ENCODE measurements around the gene STRAP.

DNA sequence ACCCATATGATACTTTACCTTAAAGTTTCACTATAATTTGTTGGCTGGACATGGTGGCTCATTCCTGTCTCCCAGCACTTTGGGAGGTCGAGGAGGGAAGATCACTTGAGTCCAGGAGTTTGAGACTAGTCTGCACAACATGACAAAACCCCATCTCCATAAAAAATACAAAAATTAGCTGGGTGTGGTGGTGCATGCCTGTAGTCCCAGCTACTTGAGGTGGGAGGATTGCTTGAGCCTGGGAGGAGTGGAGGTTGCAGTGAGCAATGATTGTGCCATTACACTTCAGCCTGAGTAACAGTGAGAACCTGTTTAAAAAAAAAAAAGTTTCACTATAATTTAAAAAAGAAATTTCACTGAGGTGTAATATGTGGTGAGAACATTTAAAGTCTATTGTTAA, 50.1 kb downstream of the STRAP start:
- TF ChIP-seq, protein P1, sequence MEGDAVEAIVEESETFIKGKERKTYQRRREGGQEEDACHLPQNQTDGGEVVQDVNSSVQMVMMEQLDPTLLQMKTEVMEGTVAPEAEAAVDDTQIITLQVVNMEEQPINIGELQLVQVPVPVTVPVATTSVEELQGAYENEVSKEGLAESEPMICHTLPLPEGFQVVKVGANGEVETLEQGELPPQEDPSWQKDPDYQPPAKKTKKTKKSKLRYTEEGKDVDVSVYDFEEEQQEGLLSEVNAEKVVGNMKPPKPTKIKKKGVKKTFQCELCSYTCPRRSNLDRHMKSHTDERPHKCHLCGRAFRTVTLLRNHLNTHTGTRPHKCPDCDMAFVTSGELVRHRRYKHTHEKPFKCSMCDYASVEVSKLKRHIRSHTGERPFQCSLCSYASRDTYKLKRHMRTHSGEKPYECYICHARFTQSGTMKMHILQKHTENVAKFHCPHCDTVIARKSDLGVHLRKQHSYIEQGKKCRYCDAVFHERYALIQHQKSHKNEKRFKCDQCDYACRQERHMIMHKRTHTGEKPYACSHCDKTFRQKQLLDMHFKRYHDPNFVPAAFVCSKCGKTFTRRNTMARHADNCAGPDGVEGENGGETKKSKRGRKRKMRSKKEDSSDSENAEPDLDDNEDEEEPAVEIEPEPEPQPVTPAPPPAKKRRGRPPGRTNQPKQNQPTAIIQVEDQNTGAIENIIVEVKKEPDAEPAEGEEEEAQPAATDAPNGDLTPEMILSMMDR (IDR thresholded peaks at IDR 0.05), result no peak
- TF ChIP-seq EP300 (IDR thresholded peaks at IDR 0.05) (no peak), POLR2A (IDR thresholded peaks at IDR 0.05) (no peak)
